ENCODE data around the gene SEC14L5.

SEC14L5 gene

GRCh38 chr16:4957420-4957719 is 760 bp upstream of the SEC14L5 start:
- Histone ChIP-seq H2BK5ac (ENCODE audit: low read depth, low read length, poor library complexity) (no peak overlapping the region), H3K27me3 (ENCODE audit: insufficient read depth, low read length) (no peaks in the 10 kb centered on the region), H3K36me3 (ENCODE audit: control insufficient read depth in 1 of 2, insufficient read depth in 2 of 2, low read length in 2 of 2) (no peaks in the 10 kb centered on the region), H3K18ac (ENCODE audit: low read length) (no peak overlapping the region), H4K12ac (ENCODE audit: low read depth, low read length) (no peak overlapping the region), H4K91ac (ENCODE audit: low read depth, low read length) (no peak overlapping the region), H3K79me1 (ENCODE audit: low read length) (no peaks in the 10 kb centered on the region), H4K8ac (ENCODE audit: low read depth, low read length) (no peak overlapping the region), H3K4ac (ENCODE audit: low read depth, low read length) (no peak overlapping the region), H3K79me2 (ENCODE audit: control insufficient read depth, insufficient read depth, low read length, poor library complexity) (no peaks in the 10 kb centered on the region), H3K27ac (ENCODE audit: low read depth, low read length) (no peak overlapping the region), H3K23ac (ENCODE audit: low read length) (no peak overlapping the region), H3K9ac (ENCODE audit: low read length) (no peak overlapping the region), H3K14ac (ENCODE audit: low read length) (no peak overlapping the region), H2BK120ac (ENCODE audit: insufficient read depth, low read length, poor library complexity) (no peak overlapping the region), H3K4me1 (ENCODE audit: control insufficient read depth in 1 of 2, insufficient read depth in 2 of 2, low read length in 2 of 2) (peaks cover 3 to 5% of the 10 kb centered on the region in 2 experiments), H2BK12ac (ENCODE audit: low read length) (no peak overlapping the region), H2AK5ac (ENCODE audit: low read length) (no peak overlapping the region), H3K4me3 (ENCODE audit: low read depth, low read length) (no peak overlapping the region), H2AFZ (ENCODE audit: insufficient read depth, low read length, poor library complexity) (peak overlapping the region; percentile 85), H3K9me3 (ENCODE audit: insufficient read depth, low read depth, low read length) (no peaks in the 10 kb centered on the region), H3K4me2 (ENCODE audit: low read length) (peak overlapping the region; percentile 72)
- WGBS (ENCODE audit: extremely low coverage, insufficient coverage, insufficient read length): no CpG with 5 or more reads among the region's 10 CpGs
- no peak for DNase-seq

- no peak overlapping the region for H3K4ac ChIP-seq (ENCODE audit: low read depth, low read length)
- peaks cover 3 to 5% of the 10 kb centered on the region in 2 experiments for H3K4me1 ChIP-seq (ENCODE audit: control insufficient read depth in 1 of 2, insufficient read depth in 2 of 2, low read length in 2 of 2)
- no CpG with 5 or more reads among the region's 29 CpGs for WGBS (ENCODE audit: extremely low coverage, insufficient coverage, insufficient read length)
- H3K14ac ChIP-seq (ENCODE audit: low read length): no peak overlapping the region
- peak overlapping the region; percentile 51 for H3K4me2 ChIP-seq (ENCODE audit: low read length)
- H4K8ac ChIP-seq (ENCODE audit: low read depth, low read length): no peak overlapping the region
- no peaks in the 10 kb centered on the region for H3K9me3 ChIP-seq (ENCODE audit: insufficient read depth, low read depth, low read length)
- H3K79me2 ChIP-seq (ENCODE audit: control insufficient read depth, insufficient read depth, low read length, poor library complexity): no peaks in the 10 kb centered on the region
- no peaks in the 10 kb centered on the region for H3K36me3 ChIP-seq (ENCODE audit: control insufficient read depth in 1 of 2, insufficient read depth in 2 of 2, low read length in 2 of 2)
- H2BK120ac ChIP-seq (ENCODE audit: insufficient read depth, low read length, poor library complexity): no peak overlapping the region
- DNase-seq: no peak
- H2AFZ ChIP-seq (ENCODE audit: insufficient read depth, low read length, poor library complexity): no peak overlapping the region
- H4K12ac ChIP-seq (ENCODE audit: low read depth, low read length): no peak overlapping the region
- H3K27me3 ChIP-seq (ENCODE audit: insufficient read depth, low read length): no peaks in the 10 kb centered on the region
- no peak overlapping the region for H3K18ac ChIP-seq (ENCODE audit: low read length)
- H2BK5ac ChIP-seq (ENCODE audit: low read depth, low read length, poor library complexity): no peak overlapping the region
- peak overlapping the region; percentile 3 for H3K4me3 ChIP-seq (ENCODE audit: low read depth, low read length)
- H3K23ac ChIP-seq (ENCODE audit: low read length): no peak overlapping the region
- no peak overlapping the region for H2AK5ac ChIP-seq (ENCODE audit: low read length)
- no peak overlapping the region for H2BK12ac ChIP-seq (ENCODE audit: low read length)
- no peak overlapping the region for H4K91ac ChIP-seq (ENCODE audit: low read depth, low read length)
- no peaks in the 10 kb centered on the region for H3K79me1 ChIP-seq (ENCODE audit: low read length)
- no peak overlapping the region for H3K9ac ChIP-seq (ENCODE audit: low read length)
- no peak overlapping the region for H3K27ac ChIP-seq (ENCODE audit: low read depth, low read length)
Observed at GRCh38 chr16:4958510-4959438, 644 bp downstream of the SEC14L5 start.

- DNase-seq: no peak
- Histone ChIP-seq H2AK5ac (ENCODE audit: low read length) (no peak overlapping the region), H2BK120ac (ENCODE audit: insufficient read depth, low read length, poor library complexity) (no peak overlapping the region), H3K4me3 (ENCODE audit: low read depth, low read length) (no peak overlapping the region), H3K4me2 (ENCODE audit: low read length) (no peak overlapping the region), H2BK5ac (ENCODE audit: low read depth, low read length, poor library complexity) (no peak overlapping the region), H3K27ac (ENCODE audit: low read depth, low read length) (no peak overlapping the region), H3K36me3 (ENCODE audit: control insufficient read depth in 1 of 2, insufficient read depth in 2 of 2, low read length in 2 of 2) (no peaks in the 10 kb centered on the region), H3K79me1 (ENCODE audit: low read length) (no peaks in the 10 kb centered on the region), H3K9me3 (ENCODE audit: insufficient read depth, low read depth, low read length) (no peaks in the 10 kb centered on the region), H3K9ac (ENCODE audit: low read length) (no peak overlapping the region), H3K4me1 (ENCODE audit: control insufficient read depth in 1 of 2, insufficient read depth in 2 of 2, low read length in 2 of 2) (peaks cover 3 to 5% of the 10 kb centered on the region in 2 experiments), H3K4ac (ENCODE audit: low read depth, low read length) (no peak overlapping the region), H3K18ac (ENCODE audit: low read length) (no peak overlapping the region), H4K12ac (ENCODE audit: low read depth, low read length) (no peak overlapping the region), H3K27me3 (ENCODE audit: insufficient read depth, low read length) (no peaks in the 10 kb centered on the region), H4K91ac (ENCODE audit: low read depth, low read length) (no peak overlapping the region), H2AFZ (ENCODE audit: insufficient read depth, low read length, poor library complexity) (no peak overlapping the region), H3K23ac (ENCODE audit: low read length) (no peak overlapping the region), H4K8ac (ENCODE audit: low read depth, low read length) (no peak overlapping the region), H3K79me2 (ENCODE audit: control insufficient read depth, insufficient read depth, low read length, poor library complexity) (no peaks in the 10 kb centered on the region), H3K14ac (ENCODE audit: low read length) (no peak overlapping the region), H2BK12ac (ENCODE audit: low read length) (no peak overlapping the region)
- WGBS (ENCODE audit: extremely low coverage, insufficient coverage, insufficient read length): no CpG with 5 or more reads among the region's 6 CpGs
Observed at GRCh38 chr16:4960579-4960978, 2.4 kb downstream of the SEC14L5 start.

GRCh38 chr16:4962716-4963115 is 4.6 kb downstream of the SEC14L5 start:
- Histone ChIP-seq H3K14ac (ENCODE audit: low read length) (no peak overlapping the region), H4K91ac (ENCODE audit: low read depth, low read length) (no peak overlapping the region), H4K12ac (ENCODE audit: low read depth, low read length) (no peak overlapping the region), H3K79me1 (ENCODE audit: low read length) (no peaks in the 10 kb centered on the region), H3K23ac (ENCODE audit: low read length) (no peak overlapping the region), H3K27ac (ENCODE audit: low read depth, low read length) (no peak overlapping the region), H3K27me3 (ENCODE audit: insufficient read depth, low read length) (no peaks in the 10 kb centered on the region), H2BK120ac (ENCODE audit: insufficient read depth, low read length, poor library complexity) (no peak overlapping the region), H3K4me3 (ENCODE audit: low read depth, low read length) (no peak overlapping the region), H3K36me3 (ENCODE audit: control insufficient read depth in 1 of 2, insufficient read depth in 2 of 2, low read length in 2 of 2) (no peaks in the 10 kb centered on the region), H3K4me2 (ENCODE audit: low read length) (no peak overlapping the region), H3K9ac (ENCODE audit: low read length) (no peak overlapping the region), H3K9me3 (ENCODE audit: insufficient read depth, low read depth, low read length) (no peaks in the 10 kb centered on the region), H4K8ac (ENCODE audit: low read depth, low read length) (no peak overlapping the region), H3K4ac (ENCODE audit: low read depth, low read length) (no peak overlapping the region), H2BK12ac (ENCODE audit: low read length) (no peak overlapping the region), H3K79me2 (ENCODE audit: control insufficient read depth, insufficient read depth, low read length, poor library complexity) (no peaks in the 10 kb centered on the region), H2AK5ac (ENCODE audit: low read length) (no peak overlapping the region), H3K18ac (ENCODE audit: low read length) (no peak overlapping the region), H2BK5ac (ENCODE audit: low read depth, low read length, poor library complexity) (no peak overlapping the region), H2AFZ (ENCODE audit: insufficient read depth, low read length, poor library complexity) (no peak overlapping the region), H3K4me1 (ENCODE audit: control insufficient read depth in 1 of 2, insufficient read depth in 2 of 2, low read length in 2 of 2) (peaks cover 3 to 5% of the 10 kb centered on the region in 2 experiments)
- no peak for DNase-seq
- WGBS (ENCODE audit: extremely low coverage, insufficient coverage, insufficient read length): no CpG with 5 or more reads among the region's 7 CpGs
